GDM1 (cell line): Measurements from ENCODE around the gene TP53AIP1.

Experiments used
- DNase-seq: peaks from one replicate; lab custom pipeline; 2025; lab: John Stamatoyannopoulos, UW

Gene TP53AIP1

GRCh38 chr11:128905345-128906184 lies 37.1 kb downstream of the TP53AIP1 start:
- DNase-seq = no peak

DNA sequence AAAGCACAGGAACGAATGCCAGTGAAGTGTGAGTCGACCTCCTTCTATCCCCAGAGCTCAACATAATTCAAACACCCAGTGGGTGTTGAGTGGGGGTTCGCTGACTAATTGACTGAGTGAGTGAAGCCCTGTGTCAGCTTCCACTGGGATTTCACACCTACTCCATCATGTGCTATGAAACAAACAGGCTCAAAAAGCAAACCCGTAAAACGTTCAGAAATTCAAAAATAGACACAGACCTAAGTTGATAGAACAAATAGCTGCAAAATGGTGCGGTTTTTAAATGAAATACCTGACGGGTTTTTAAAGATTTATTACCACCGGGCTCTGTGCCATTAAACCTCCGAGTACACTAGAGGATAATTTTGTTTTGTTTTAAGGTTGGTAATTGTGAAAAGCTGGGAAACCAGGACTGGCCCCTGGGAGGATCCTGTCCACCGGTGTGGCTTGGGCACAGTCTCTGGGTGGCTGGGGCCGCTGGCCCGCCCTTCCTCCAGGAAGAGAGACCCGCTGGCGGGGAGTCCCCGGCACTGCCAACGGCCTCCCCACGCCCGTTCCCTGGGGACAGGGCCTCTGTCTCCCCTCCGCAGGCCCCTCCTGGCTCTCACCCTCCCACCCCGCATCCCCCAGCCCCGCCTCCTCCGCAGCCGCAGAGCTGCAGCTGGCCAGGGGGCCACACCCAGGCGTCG lies 37.9 kb downstream of the TP53AIP1 start:
- DNase-seq = no peak

- no peak for DNase-seq
These were observed 38.4 kb downstream of the TP53AIP1 start for GRCh38 chr11:128904303-128904655.

- no peak for DNase-seq
These were observed 39.2 kb downstream of the TP53AIP1 start for GRCh38 chr11:128903248-128904061.

DNA sequence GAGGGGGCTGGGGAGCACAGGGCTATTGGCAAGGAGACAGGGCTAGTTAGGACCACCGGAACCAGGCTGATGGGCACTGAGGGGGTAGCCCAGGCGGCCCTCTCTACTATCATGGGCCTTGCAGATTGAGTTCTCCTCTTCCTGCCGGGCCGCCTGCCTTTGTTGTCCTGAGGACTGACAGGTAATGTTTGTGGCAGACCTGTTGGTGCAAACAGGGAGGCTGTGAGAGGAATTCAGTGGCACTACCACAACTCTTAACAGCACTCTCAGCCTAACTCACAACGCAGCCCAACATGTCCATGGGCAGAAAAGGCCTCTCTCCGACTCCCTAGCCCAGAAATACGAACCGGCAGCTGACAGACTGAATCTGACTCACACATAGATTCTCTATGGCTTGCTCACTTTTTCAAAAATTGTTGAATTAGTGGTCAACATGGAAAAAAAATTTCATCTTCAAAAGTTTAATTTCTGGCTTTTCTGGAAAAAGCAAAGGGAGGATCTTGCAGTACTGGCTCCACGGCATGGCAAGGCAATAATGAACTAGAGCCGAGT lies 40.1 kb downstream of the TP53AIP1 start:
- no peak for DNase-seq

- DNase-seq = no peak
These were observed 40.8 kb downstream of the TP53AIP1 start for GRCh38 chr11:128901653-128902514.

- no peak for DNase-seq
These were observed 42.2 kb downstream of the TP53AIP1 start for GRCh38 chr11:128900468-128900867.

- DNase-seq = no peak
These were observed 43.9 kb downstream of the TP53AIP1 start for GRCh38 chr11:128898580-128899344.

DNA sequence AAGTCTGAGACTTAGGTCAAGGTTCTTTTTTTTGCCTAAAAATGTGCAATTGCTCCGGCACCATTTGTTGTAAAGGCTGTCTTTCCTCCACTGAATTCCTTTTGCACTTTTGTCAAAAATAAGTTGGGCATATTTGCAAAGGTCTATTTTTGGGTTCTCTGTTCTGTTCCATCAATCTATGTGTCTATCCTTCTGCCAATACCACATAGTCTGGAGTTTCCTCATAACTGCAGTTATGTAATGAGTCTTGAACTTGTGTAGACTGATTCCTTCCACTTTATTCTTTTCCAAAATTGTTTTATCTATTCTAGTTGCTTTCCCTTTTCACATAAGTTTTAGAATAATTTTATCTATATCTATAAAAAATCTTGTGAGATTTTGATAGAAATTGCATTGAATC lies 44.8 kb downstream of the TP53AIP1 start:
- no peak for DNase-seq

DNA sequence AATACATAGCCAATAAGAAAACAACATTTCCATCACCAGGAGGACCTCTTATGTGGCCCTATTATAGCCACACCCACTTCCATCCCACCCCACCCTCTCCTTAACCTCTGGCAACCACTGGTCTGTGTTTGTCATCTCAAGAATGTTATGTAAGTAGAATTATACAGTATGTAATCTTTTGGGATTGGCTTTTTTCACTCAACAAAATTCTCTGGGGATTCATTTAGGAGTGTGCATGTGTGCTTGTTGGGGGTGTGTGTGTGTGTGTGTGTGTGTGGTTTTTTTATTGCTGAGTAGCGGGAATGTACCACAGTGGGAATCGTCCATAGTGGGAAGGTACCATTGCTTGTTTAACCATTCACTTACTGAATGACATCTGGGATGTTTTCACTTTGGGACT lies 46.3 kb downstream of the TP53AIP1 start:
- DNase-seq = no peak

- DNase-seq = no peak
These were observed 47.1 kb downstream of the TP53AIP1 start for GRCh38 chr11:128895526-128895925.

GRCh38 chr11:128894685-128895084 lies 48.0 kb downstream of the TP53AIP1 start:
- DNase-seq = no peak

- DNase-seq = no peak
These were observed 48.4 kb downstream of the TP53AIP1 start for GRCh38 chr11:128894286-128894681.

DNA sequence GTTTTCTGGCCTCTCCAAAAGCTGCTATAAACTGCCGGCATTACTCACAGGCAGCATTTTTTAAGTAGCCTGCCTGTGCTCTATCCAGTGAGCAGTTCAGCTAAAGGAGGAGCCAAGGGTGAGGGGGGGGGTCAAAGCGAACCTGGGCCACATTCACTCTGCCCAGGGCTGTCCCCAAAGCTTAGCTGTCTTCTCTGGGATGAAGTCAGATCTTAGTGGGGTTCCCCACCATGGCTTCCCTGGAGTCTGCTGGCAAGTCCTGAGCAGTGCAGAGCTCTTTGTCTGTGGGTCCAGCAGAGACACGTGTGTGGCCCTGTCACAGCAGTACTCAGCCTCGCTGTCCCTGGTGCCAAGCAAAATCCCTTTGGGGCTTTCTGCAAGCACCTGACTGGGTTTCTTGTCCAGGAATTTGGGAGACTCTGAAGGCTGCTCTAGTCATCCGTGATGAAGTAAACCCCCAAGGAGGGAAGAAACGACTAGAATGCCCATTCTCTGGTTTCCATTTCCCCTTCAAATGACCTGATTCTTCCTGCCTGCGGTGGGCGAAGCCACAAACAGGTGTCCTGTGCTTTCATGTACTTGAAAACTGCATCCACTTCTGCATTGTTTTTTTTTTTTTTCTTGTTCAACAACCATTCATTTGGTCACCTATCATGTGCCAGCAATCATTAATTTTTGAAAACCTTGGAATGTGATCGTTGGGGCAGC lies 48.9 kb downstream of the TP53AIP1 start:
- no peak for DNase-seq

DNA sequence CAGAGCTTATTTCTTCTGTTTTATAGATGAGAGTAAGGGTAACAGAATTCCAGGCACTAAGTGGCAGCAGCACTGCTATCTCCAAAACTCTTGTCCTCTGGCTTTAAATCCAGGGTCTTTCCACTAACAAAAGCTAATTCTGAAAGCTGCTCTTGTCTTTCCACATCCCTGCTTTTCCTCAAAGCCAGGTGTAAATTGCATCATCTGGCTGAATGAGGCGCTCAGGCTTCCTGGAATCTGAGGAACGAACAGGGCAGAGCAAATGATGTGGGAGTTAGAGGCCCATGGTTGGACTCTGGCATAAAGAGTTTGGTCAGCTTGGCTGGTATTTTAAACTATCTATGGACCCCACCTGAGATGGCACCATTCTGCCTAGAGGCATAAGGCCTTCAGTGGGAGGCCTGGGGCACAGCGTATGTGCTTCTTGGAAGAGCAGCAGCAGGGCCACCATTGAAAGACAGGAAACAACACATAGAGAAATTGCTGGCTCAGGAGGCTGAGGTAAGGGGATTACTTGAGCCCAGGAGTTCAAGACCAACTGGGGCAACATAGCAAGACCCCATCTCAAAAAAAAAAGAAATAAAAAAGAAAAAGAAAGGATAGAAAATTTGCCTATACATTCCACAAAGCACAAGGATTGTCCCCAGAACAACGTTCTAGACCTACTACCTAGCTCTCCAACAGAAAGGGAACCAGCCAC lies 49.7 kb downstream of the TP53AIP1 start:
- no peak for DNase-seq

DNA sequence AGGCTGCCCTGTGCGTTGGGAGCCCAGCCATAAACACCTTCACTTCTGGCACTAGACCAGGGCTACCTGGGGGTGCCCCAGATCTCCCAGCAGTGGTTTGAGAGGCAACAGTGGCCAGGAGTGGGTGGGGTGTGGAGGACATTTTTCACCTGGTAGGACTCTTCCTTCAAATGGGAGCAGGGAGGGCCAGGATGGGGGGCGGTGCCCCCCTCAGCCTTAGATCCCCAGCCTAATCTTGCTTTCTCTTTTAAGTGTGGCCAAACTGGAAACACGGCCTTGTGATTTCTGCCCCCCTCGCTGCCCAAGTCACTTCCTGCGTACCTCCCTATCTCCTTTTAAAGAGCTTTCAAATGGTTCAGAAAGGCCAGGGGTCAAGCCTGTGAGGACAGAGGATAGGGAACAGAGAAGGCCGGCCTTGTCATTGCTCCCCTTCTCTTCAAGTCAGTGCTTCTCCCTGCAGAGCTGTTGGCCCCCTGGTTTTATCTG lies 50.7 kb downstream of the TP53AIP1 start:
- DNase-seq = no peak

DNA sequence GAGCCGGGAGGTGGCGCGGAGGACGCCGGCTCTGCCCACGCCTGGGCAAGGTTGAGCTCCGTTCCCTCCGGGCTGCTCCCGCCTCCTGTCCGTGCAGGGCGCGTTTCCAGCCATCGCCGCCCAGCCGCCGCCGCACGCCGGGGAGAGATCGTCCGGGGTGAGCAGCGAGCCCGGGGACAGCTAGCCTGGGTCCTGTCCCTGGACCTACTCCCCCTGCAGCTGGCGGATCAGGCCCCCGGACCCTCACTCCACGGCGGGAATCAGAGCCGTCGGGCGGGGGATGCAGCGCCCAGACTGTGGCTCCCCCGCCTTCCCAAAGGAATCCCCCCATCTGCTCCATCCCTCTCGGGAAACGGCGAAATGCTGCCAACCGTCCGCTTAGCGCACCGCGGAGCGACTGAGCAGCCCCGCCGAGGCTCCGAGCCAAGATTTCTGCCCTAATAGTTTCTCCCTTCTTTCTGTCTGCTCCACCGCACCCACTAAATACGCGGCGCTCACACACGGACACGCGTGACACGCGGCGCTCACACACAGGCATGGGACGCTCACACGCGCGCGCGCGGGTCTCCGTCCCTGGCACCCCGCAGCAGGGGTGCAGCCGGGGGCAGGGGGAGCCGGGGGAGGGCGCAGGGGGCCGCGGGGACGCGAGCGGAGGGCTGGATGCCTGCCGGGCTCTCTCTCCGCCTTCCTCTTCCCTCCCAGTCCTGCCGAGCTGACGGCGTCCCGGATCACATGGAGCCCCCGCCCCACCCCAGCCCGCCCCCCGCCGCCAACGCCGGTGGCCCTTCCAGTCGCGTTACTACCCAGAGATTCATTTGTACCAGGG lies 51.9 kb downstream of the TP53AIP1 start, which contains the start of gene KCNJ5:
Gene KCNJ5 (plus strand): TSS at position 814 of the 826 bp plus-strand sequence. CDS start 19,918 bp downstream, outside the sequence.
- no peak for DNase-seq

- no peak for DNase-seq
These were observed 52.5 kb downstream of the TP53AIP1 start for GRCh38 chr11:128890216-128890542.
